HCT116 (cell line): ENCODE results near the gene PLCG2. TPM values are rescaled to one million over a fixed set of nuclear protein-coding genes. Genes with fewer than 3 reads are reported as not detected.

Experiments
- ATAC-seq: fragments of 200-7000 bp; cut with Tn5 transposase; 2 replicates; pipeline ENCODE4 v1.9.1; 2020; ENCODE audit warnings: mild to moderate bottlenecking, moderate library complexity
- BruUV-seq: library from RNA; stranded (reverse); fragments of 400-500 nt; replicated peaks from 2 replicates; lab custom pipeline; 2021; lab: Mats Ljungman, UMichigan
- CTCF ChIA-PET: fragments of 300-600 bp; sonication (Branson Sonifier 250); formaldehyde crosslinking; loops from one replicate; lab custom pipeline; 2021; ENCODE audit warnings: antibody characterized with exemption; lab: Charles Lee
- POLR2A ChIA-PET: fragments of 300-600, 350-600 bp; sonication (Branson Sonifier 250); formaldehyde crosslinking; loops from one replicate; lab custom pipeline; 2021; ENCODE audit warnings: antibody characterized with exemption; lab: Charles Lee
- RAD21 ChIA-PET, 2 experiments: fragments of 300-600 bp; sonication (Branson Sonifier 250); formaldehyde crosslinking; loops; one replicate each; lab custom pipeline; 2023; ENCODE audit warnings: low total read pairs in 2 of 2; ENCODE audit not compliant: uncharacterized antibody in 2 of 2, unreplicated experiment in 2 of 2, low non-redundant PET in 1 of 2; lab: Charles Lee
- DNase-seq: peaks from one replicate; pipeline ENCODE4 v3.0.0-alpha.2; 2010; ENCODE audit warnings: low read depth, low spot score
- H2AFZ ChIP-seq: fragments of 200-600 bp; shearing (Covaris generic), sonication (generic); 2 replicates; pipeline ENCODE4 v1.6.1; 2017; ENCODE audit warnings: low read depth, mixed run types, mixed read lengths, antibody characterized with exemption, low read length; ENCODE audit not compliant: poor library complexity, severe bottlenecking
- H3K27ac ChIP-seq: 2 replicates; pipeline ENCODE4 v1.5.1; 2012; ENCODE audit warnings: low read depth, low read length
- H3K27me3 ChIP-seq: fragments of 200-600 bp; sonication (generic); 2 replicates; pipeline ENCODE4 v1.6.1; 2016; ENCODE audit warnings: mixed run types, low read length, mixed read lengths; ENCODE audit not compliant: insufficient read depth
- H3K36me3 ChIP-seq, 2 experiments: fragments of 200-500 bp in 1 of 2; fragments of 200-600 bp in 1 of 2; sonication (Bioruptor generic) in 1 of 2; sonication (generic) in 1 of 2; 2 replicates each; pipeline versions ENCODE4 v1.5.1 to v1.6.1; 2014 to 2016; ENCODE audit warnings: low read length in 2 of 2, inconsistent platforms in 1 of 2, mixed read lengths in 1 of 2, mixed run types in 1 of 2; ENCODE audit not compliant: insufficient read depth in 2 of 2, control insufficient read depth in 1 of 2
- H3K4me1 ChIP-seq, 2 experiments: fragments of 200-600 bp in 1 of 2; sonication (generic) in 1 of 2; 2 replicates each; pipeline versions ENCODE4 v1.5.1 to v1.6.1; 2012 to 2017; ENCODE audit warnings: low read length in 2 of 2, inconsistent platforms in 1 of 2, mild to moderate bottlenecking in 1 of 2, mixed read lengths in 1 of 2, mixed run types in 1 of 2, moderate library complexity in 1 of 2; ENCODE audit not compliant: insufficient read depth in 2 of 2, control insufficient read depth in 1 of 2
- H3K4me2 ChIP-seq: fragments of 200-600 bp; sonication (generic); 2 replicates; pipeline ENCODE4 v1.6.1; 2017; ENCODE audit warnings: mixed run types, low read length, mixed read lengths
- H3K4me3 ChIP-seq, 2 experiments: fragments of 200-600 bp in 1 of 2; sonication (generic) in 1 of 2; replicated peaks in 1 of 2; 2 replicates each; pipeline ENCODE4 v1.5.1; 2011 to 2016; ENCODE audit warnings: low read length in 2 of 2, control low read depth in 1 of 2, low read depth in 1 of 2, mild to moderate bottlenecking in 1 of 2, mixed read lengths in 1 of 2, mixed run types in 1 of 2
- H3K79me2 ChIP-seq: fragments of 200-600 bp; sonication (generic); 2 replicates; pipeline ENCODE4 v1.6.1; 2017; ENCODE audit warnings: mild to moderate bottlenecking, mixed run types, low read length, moderate library complexity, mixed read lengths; ENCODE audit not compliant: insufficient read depth
- H3K9ac ChIP-seq: fragments of 200-600 bp; sonication (generic); 2 replicates; pipeline ENCODE4 v1.6.1; 2016; ENCODE audit warnings: low read length, mixed read lengths
- H3K9me2 ChIP-seq: fragments of 200-600 bp; sonication (generic), shearing (Covaris generic); 2 replicates; pipeline ENCODE4 v1.6.1; 2017; ENCODE audit warnings: mixed run types, mild to moderate bottlenecking, moderate library complexity; ENCODE audit not compliant: insufficient read depth
- H3K9me3 ChIP-seq, 2 experiments: fragments of 200-500 bp in 1 of 2; fragments of 200-600 bp in 1 of 2; sonication (Bioruptor generic) in 1 of 2; sonication (generic) in 1 of 2; 2 replicates each; pipeline ENCODE4 v1.6.1; 2014 to 2017; ENCODE audit warnings: low read length in 2 of 2, mixed read lengths in 2 of 2, inconsistent platforms in 1 of 2, low read depth in 1 of 2, mild to moderate bottlenecking in 1 of 2, mixed run types in 1 of 2, moderate library complexity in 1 of 2; ENCODE audit not compliant: control insufficient read depth in 1 of 2, insufficient read depth in 1 of 2
- H4K20me1 ChIP-seq: fragments of 200-600 bp; sonication (generic), shearing (Covaris generic); 2 replicates; pipeline ENCODE4 v1.6.1; 2017; ENCODE audit warnings: mixed run types, mild to moderate bottlenecking, moderate library complexity; ENCODE audit not compliant: insufficient read depth
- CBX3 ChIP-seq: IDR thresholded peaks from 2 replicates; pipeline ENCODE4 v1.6.1; 2012; ENCODE audit warnings: low read depth
- CEBPB ChIP-seq: IDR thresholded peaks from 2 replicates; pipeline ENCODE4 v1.6.1; 2012; ENCODE audit warnings: low read depth
- ELF1 ChIP-seq: IDR thresholded peaks from 2 replicates; pipeline ENCODE4 v1.6.1; 2012; ENCODE audit warnings: low read depth, borderline replicate concordance
- EZH2 ChIP-seq: fragments of 200-600 bp; sonication (generic); IDR thresholded peaks from 2 replicates; pipeline ENCODE4 v1.6.1; 2017; ENCODE audit warnings: antibody characterized with exemption, mixed run types
- EZH2phosphoT487 ChIP-seq: fragments of 200-600 bp; IDR thresholded peaks from 2 replicates; pipeline ENCODE4 v1.6.1; 2018; ENCODE audit warnings: antibody characterized with exemption, borderline replicate concordance
- FOSL1 ChIP-seq: IDR thresholded peaks from 2 replicates; pipeline ENCODE4 v1.6.1; 2012; ENCODE audit warnings: low read depth
- POLR2A ChIP-seq: IDR thresholded peaks from 2 replicates; pipeline ENCODE4 v1.7.0; 2011; ENCODE audit warnings: borderline replicate concordance; ENCODE audit not compliant: insufficient read depth, insufficient read length; ENCODE audit errors: extremely low read depth
- RAD21 ChIP-seq: IDR thresholded peaks from 2 replicates; pipeline ENCODE4 v1.6.1; 2012; ENCODE audit warnings: low read depth, mild to moderate bottlenecking
- REST ChIP-seq: IDR thresholded peaks from 2 replicates; pipeline ENCODE4 v1.6.1; 2012; ENCODE audit warnings: low read depth
- SIN3A ChIP-seq: IDR thresholded peaks from 2 replicates; pipeline ENCODE4 v1.6.1; 2012; ENCODE audit warnings: low read depth
- SP1 ChIP-seq: IDR thresholded peaks from 2 replicates; pipeline ENCODE4 v1.6.1; 2012; ENCODE audit warnings: low read depth
- SRF ChIP-seq: IDR thresholded peaks from 2 replicates; pipeline ENCODE4 v1.6.1; 2012; ENCODE audit warnings: low read depth
- TCF7L2 ChIP-seq: IDR thresholded peaks from 2 replicates; pipeline ENCODE4 v1.7.0; 2011; ENCODE audit warnings: borderline replicate concordance, inconsistent platforms; ENCODE audit not compliant: insufficient read depth, insufficient read length; ENCODE audit errors: extremely low read depth
- ZBTB33 ChIP-seq: IDR thresholded peaks from 2 replicates; pipeline ENCODE4 v1.6.1; 2011; ENCODE audit warnings: mild to moderate bottlenecking, low read length, moderate library complexity; ENCODE audit not compliant: insufficient replicate concordance; ENCODE audit errors: extremely low read depth
- ZFX ChIP-seq: fragments of 450-650 bp; IDR thresholded peaks from 2 replicates; pipeline ENCODE4 v1.6.1; 2017
- ZNF274 ChIP-seq: fragments of 200-500 bp; sonication (Bioruptor generic); IDR thresholded peaks from 2 replicates; pipeline ENCODE4 v1.6.1; 2014; ENCODE audit warnings: mild to moderate bottlenecking, low read depth, low read length, inconsistent platforms
- intact Hi-C: fragments of 100-400 bp; cut with micrococcal nuclease; formaldehyde crosslinking; loops from 2 replicates; pipeline ENCODE4 v1.10.0; 2022
- total RNA-seq: library from RNA; stranded (reverse); gene quantifications from one replicate; pipeline ENCODE4 v1.2.1, GENCODE V29; 2021; ENCODE audit not compliant: unreplicated experiment
- TF ChIP-seq, protein P1 (sequence below): IDR thresholded peaks from 2 replicates; pipeline ENCODE4 v1.6.1; 2012
- TF ChIP-seq, protein P2 (sequence below): IDR thresholded peaks from 2 replicates; pipeline ENCODE4 v1.6.1; 2012
- TF ChIP-seq, protein P3 (sequence below), 3 experiments: fragments of 200-600 bp in 1 of 3; sonication (generic) in 1 of 3; IDR thresholded peaks in 2 of 3; conservative IDR thresholded peaks in 1 of 3; 2 replicates each; pipeline ENCODE4 v1.5.1; 2012 to 2017; ENCODE audit warnings: low read depth in 2 of 3, low read length in 2 of 3, antibody characterized with exemption in 1 of 3, borderline replicate concordance in 1 of 3, control low read depth in 1 of 3, mild to moderate bottlenecking in 1 of 3, mixed read lengths in 1 of 3, mixed run types in 1 of 3, moderate library complexity in 1 of 3; ENCODE audit not compliant: insufficient read depth in 1 of 3

PLCG2 gene
- total RNA-seq, 1 experiment from 2014 or later = 31.2 TPM

DNA sequence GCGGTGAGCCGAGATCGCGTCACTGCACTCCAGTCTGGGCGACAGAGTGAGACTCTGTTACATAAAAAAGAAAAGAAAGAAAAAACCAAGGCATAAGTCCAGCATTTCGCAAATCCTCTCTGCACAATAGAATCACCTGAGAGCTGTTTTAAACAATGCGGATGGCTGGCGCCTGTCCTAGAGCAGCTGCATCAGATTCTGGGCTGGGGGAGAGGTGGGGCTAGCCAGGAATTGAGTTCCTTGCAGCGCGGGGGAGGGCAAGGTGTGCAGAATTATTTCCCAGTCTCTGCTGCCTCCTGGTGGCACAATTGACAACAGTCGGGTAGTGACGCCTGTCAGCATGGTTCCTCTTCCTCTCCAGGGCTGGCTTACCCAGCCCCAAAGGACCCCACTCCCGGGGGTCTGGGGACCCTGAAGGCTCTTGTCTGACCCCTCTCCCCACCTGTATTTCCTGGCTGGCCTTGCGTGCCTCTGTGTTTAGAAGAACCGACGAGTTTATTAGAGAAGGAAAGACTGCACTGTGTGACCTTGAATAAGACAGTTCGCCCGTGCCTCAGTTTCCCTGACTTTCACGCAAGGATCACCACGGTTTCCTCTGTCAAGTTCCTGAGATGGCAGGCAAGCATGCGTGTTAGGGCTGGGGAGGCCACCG lies 41.1 kb upstream of the PLCG2 start:
- no TSS peak for BruUV-seq
- TF ChIP-seq, protein P1, sequence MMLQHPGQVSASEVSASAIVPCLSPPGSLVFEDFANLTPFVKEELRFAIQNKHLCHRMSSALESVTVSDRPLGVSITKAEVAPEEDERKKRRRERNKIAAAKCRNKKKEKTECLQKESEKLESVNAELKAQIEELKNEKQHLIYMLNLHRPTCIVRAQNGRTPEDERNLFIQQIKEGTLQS = no peak
- TF ChIP-seq ZNF274 (no peak), TCF7L2 (no peak), EZH2 (no peak), POLR2A (no peak), RAD21 (peak; percentile 99), FOSL1 (no peak), EZH2phosphoT487 (no peak), CBX3 (no peak), ZBTB33 (no peak), ELF1 (no peak), SRF (no peak), SP1 (no peak), ZFX (no peak), CEBPB (no peak), SIN3A (no peak), REST (no peak)
- TF ChIP-seq, protein P2, sequence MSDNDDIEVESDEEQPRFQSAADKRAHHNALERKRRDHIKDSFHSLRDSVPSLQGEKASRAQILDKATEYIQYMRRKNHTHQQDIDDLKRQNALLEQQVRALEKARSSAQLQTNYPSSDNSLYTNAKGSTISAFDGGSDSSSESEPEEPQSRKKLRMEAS = peak; percentile 20; the same call in 1 of the 2 replicates
- TF ChIP-seq, protein P3, sequence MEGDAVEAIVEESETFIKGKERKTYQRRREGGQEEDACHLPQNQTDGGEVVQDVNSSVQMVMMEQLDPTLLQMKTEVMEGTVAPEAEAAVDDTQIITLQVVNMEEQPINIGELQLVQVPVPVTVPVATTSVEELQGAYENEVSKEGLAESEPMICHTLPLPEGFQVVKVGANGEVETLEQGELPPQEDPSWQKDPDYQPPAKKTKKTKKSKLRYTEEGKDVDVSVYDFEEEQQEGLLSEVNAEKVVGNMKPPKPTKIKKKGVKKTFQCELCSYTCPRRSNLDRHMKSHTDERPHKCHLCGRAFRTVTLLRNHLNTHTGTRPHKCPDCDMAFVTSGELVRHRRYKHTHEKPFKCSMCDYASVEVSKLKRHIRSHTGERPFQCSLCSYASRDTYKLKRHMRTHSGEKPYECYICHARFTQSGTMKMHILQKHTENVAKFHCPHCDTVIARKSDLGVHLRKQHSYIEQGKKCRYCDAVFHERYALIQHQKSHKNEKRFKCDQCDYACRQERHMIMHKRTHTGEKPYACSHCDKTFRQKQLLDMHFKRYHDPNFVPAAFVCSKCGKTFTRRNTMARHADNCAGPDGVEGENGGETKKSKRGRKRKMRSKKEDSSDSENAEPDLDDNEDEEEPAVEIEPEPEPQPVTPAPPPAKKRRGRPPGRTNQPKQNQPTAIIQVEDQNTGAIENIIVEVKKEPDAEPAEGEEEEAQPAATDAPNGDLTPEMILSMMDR (IDR thresholded peaks at IDR 0.05 in 2 of 3, conservative IDR thresholded peaks at IDR 0.05 in 1 of 3; ENCODE audit: borderline replicate concordance in 1 of 3, insufficient read depth in 1 of 3, low read depth in 2 of 3, low read length in 2 of 3) = peak; percentile 92 to 98 (median 95)

More for the DNA sequence above, 41.1 kb upstream of the PLCG2 start:
- peak overlapping the region; percentile 65 for H3K4me2 ChIP-seq
- CTCF ChIA-PET = interaction anchor here (0.5 to 1.4 kb wide), 7 partner anchors 19 to 702 kb away, joined by 3 to 4 read pairs (median 3); partner anchors contain the start of gene ATMIN
- H3K9me2 ChIP-seq = no peaks in the 10 kb centered on the region
- no peaks in the 10 kb centered on the region for H3K36me3 ChIP-seq
- POLR2A ChIA-PET = no interaction called here
- no peaks in the 10 kb centered on the region for H3K27me3 ChIP-seq
- intact Hi-C loops = loop anchor here (1.0 to 10.0 kb wide), 7 partner anchors 335 to 1213 kb away; partner anchors contain the start of gene ATMIN
- RAD21 ChIA-PET = interaction anchor here in 1 of 2 experiments (0.7 kb wide), 1 partner anchor 18 kb away, joined by 3 read pairs; no protein-coding TSS in a partner anchor
- peak overlapping the region; percentile 29 for H3K9ac ChIP-seq
- H4K20me1 ChIP-seq = no peaks in the 10 kb centered on the region
- no peaks in the 10 kb centered on the region for H3K9me3 ChIP-seq
- DNase-seq (peak; percentile 79), ATAC-seq (peak; percentile 96)
- H2AFZ ChIP-seq = peak overlapping the region; percentile 79
- peaks cover 3 to 11% of the 10 kb centered on the region in 2 experiments; a peak in 3 of 4 replicates for H3K4me1 ChIP-seq
- peak overlapping the region; percentile 6 to 27; a peak in 2 of 4 replicates for H3K4me3 ChIP-seq
- no peaks in the 10 kb centered on the region for H3K79me2 ChIP-seq
- H3K27ac ChIP-seq = no peak overlapping the region
